H1 (cell line): ENCODE data around the gene AHDC1.

Source experiments
- ATF2 ChIP-seq: IDR thresholded peaks from 2 replicates; pipeline ENCODE4 v1.6.1; 2012; ENCODE audit warnings: low read length, inconsistent platforms
- BCL11A ChIP-seq, 2 experiments: IDR thresholded peaks; one replicate each; pipeline ENCODE4 v1.6.1; 2011; ENCODE audit warnings: low read depth in 2 of 2, low read length in 2 of 2, mild to moderate bottlenecking in 2 of 2
- CTCF ChIP-seq, 3 experiments: IDR thresholded peaks; 1 replicate in 2 of 3; 2 replicates in 1 of 3; pipeline versions ENCODE4 v1.5.1 to v1.6.1; 2011; ENCODE audit warnings: low read length in 3 of 3, mild to moderate bottlenecking in 3 of 3, inconsistent platforms in 2 of 3, low read depth in 1 of 3, moderate library complexity in 1 of 3; ENCODE audit not compliant: insufficient read depth in 1 of 3; ENCODE audit errors: control extremely low read depth in 1 of 3
- EGR1 ChIP-seq: IDR thresholded peaks from 2 replicates; pipeline ENCODE4 v1.6.1; 2011; ENCODE audit warnings: low read depth, low read length, borderline replicate concordance
- EP300 ChIP-seq, 2 experiments: IDR thresholded peaks; 1 replicate in 1 of 2; 2 replicates in 1 of 2; pipeline ENCODE4 v1.6.1; 2011 to 2012; ENCODE audit warnings: low read depth in 2 of 2, low read length in 2 of 2, mild to moderate bottlenecking in 2 of 2, borderline replicate concordance in 1 of 2, inconsistent platforms in 1 of 2, moderate library complexity in 1 of 2
- HDAC2 ChIP-seq, 2 experiments: fragments of 300-600 bp in 1 of 2; sonication (generic) in 1 of 2; IDR thresholded peaks; 2 replicates each; pipeline ENCODE4 v1.6.1; 2011 to 2012; ENCODE audit warnings: low read depth in 2 of 2, low read length in 2 of 2, mild to moderate bottlenecking in 2 of 2, moderate library complexity in 2 of 2, borderline replicate concordance in 1 of 2, inconsistent platforms in 1 of 2
- JUN ChIP-seq: IDR thresholded peaks from 2 replicates; pipeline ENCODE4 v1.6.1; 2011; ENCODE audit warnings: low read depth, mild to moderate bottlenecking, improper control_type of control experiment, low read length
- KDM5A ChIP-seq: fragments of 200-600 bp; IDR thresholded peaks from 2 replicates; pipeline ENCODE4 v1.7.1; 2012; ENCODE audit warnings: mild to moderate bottlenecking, low read length, inconsistent platforms, mixed read lengths
- RAD21 ChIP-seq, 2 experiments: IDR thresholded peaks in 1 of 2; conservative IDR thresholded peaks in 1 of 2; 2 replicates each; pipeline ENCODE4 v1.6.1; 2011; ENCODE audit warnings: low read depth in 2 of 2, low read length in 2 of 2, improper control_type of control experiment in 1 of 2, inconsistent platforms in 1 of 2, mild to moderate bottlenecking in 1 of 2, moderate library complexity in 1 of 2
- RFX5 ChIP-seq: IDR thresholded peaks from 2 replicates; pipeline ENCODE4 v1.6.1; 2011; ENCODE audit warnings: low read depth, low read length, improper control_type of control experiment, borderline replicate concordance
- ZNF274 ChIP-seq: IDR thresholded peaks from 2 replicates; pipeline ENCODE4 v1.7.0; 2012; ENCODE audit warnings: low read length, borderline replicate concordance; ENCODE audit errors: extremely low read depth

- no peak for TF ChIP-seq BCL11A (IDR thresholded peaks at IDR 0.05; ENCODE audit: low read depth in 2 of 2, low read length in 2 of 2)
- no peak for TF ChIP-seq ZNF274
- no peak for TF ChIP-seq CTCF (IDR thresholded peaks at IDR 0.05; ENCODE audit: control extremely low read depth in 1 of 3, insufficient read depth in 1 of 3, low read depth in 1 of 3, low read length in 3 of 3)
- TF ChIP-seq KDM5A: no peak
- TF ChIP-seq JUN: no peak
- TF ChIP-seq ATF2: no peak
- TF ChIP-seq RAD21 (IDR thresholded peaks at IDR 0.05 in 1 of 2, conservative IDR thresholded peaks at IDR 0.05 in 1 of 2; ENCODE audit: low read depth in 2 of 2, low read length in 2 of 2): no peak
- TF ChIP-seq EGR1: no peak
- TF ChIP-seq HDAC2 (IDR thresholded peaks at IDR 0.05; ENCODE audit: borderline replicate concordance in 1 of 2, low read depth in 2 of 2, low read length in 2 of 2): no peak
- no peak for TF ChIP-seq RFX5
- no peak for TF ChIP-seq EP300 (IDR thresholded peaks at IDR 0.05; ENCODE audit: borderline replicate concordance in 1 of 2, low read depth in 2 of 2, low read length in 2 of 2)
Measured at GRCh38 chr1:27572679-27573426, 31.1 kb downstream of the AHDC1 start.
